ENCODE results near the gene XPA.

- peak; percentile 91 for TF ChIP-seq CTCF (IDR thresholded peaks at IDR 0.05; ENCODE audit: insufficient read depth, low read depth, low read length)
- TF ChIP-seq EZH2 (IDR thresholded peaks at IDR 0.05; ENCODE audit: insufficient read depth, low read length) = no peak
Measured at GRCh38 chr9:97710356-97711222, 13.4 kb upstream of the XPA start.

Measured in astrocyte (in vitro differentiated cells and primary cell).